Brain microvascular endothelial cell (primary cell): ENCODE measurements around the gene MAGI1.
A peak's percentile ranks its signal among the peaks of the same experiment; 100 is the strongest.
"Not testable (repeated sequence)": the region's sequence is repeated elsewhere in the genome, so short reads cannot be mapped to it uniquely, and the experiment has no call there.

Source experiments
- DNase-seq: peaks from one replicate; pipeline ENCODE4 v3.0.0-alpha.2; 2020
- H3K27ac ChIP-seq: fragments of 250-450 bp; sonication (Bioruptor Pico); 2 replicates; pipeline ENCODE4 v1.5.1; 2020; ENCODE audit warnings: mild to moderate bottlenecking, moderate library complexity
- H3K27me3 ChIP-seq: fragments of 250-450 bp; sonication (Bioruptor Pico); replicated peaks from 2 replicates; pipeline ENCODE4 v1.5.1; 2020; ENCODE audit warnings: mild to moderate bottlenecking
- H3K36me3 ChIP-seq: fragments of 250-450 bp; sonication (Bioruptor Pico); replicated peaks from 2 replicates; pipeline ENCODE4 v1.5.1; 2020; ENCODE audit warnings: mild to moderate bottlenecking
- H3K4me3 ChIP-seq: 2 replicates; pipeline ENCODE4 v1.5.1; 2011; ENCODE audit warnings: low read depth, mild to moderate bottlenecking, control low read depth, low read length, moderate library complexity
- CTCF ChIP-seq: IDR thresholded peaks from 2 replicates; pipeline ENCODE4 v1.5.1; 2011; ENCODE audit warnings: low read depth, mild to moderate bottlenecking, moderate library complexity, low read length, control low read depth, inconsistent platforms; ENCODE audit errors: missing control alignments
- in situ Hi-C: cut with HindIII; loops from 2 replicates; pipeline ENCODE4 v1.10.0; 2017; ENCODE audit warnings: low sequenced_read_pairs, low pct_ligation_motif_present

Gene MAGI1

GRCh38 chr3:65521032-65521431 lies 517.7 kb downstream of the MAGI1 start:
- DNase-seq, result no peak
- in situ Hi-C loops, result no loop called here
- H3K4me3 ChIP-seq, result no peak overlapping the region
- H3K27me3 ChIP-seq, result no peaks in the 10 kb centered on the region
- TF ChIP-seq CTCF, result no peak
- no peaks in the 10 kb centered on the region for H3K36me3 ChIP-seq
- H3K27ac ChIP-seq, result no peak overlapping the region

GRCh38 chr3:65516998-65517397 lies 521.7 kb downstream of the MAGI1 start:
- TF ChIP-seq CTCF, result no peak
- no peak for DNase-seq
- in situ Hi-C loops, result no loop called here

GRCh38 chr3:65514317-65514716 lies 524.4 kb downstream of the MAGI1 start:
- H3K4me3 ChIP-seq, DNase-seq, H3K27ac ChIP-seq, in situ Hi-C loops, H3K27me3 ChIP-seq, H3K36me3 ChIP-seq: not testable (repeated sequence)

More at GRCh38 chr3:65516998-65517397, 521.7 kb downstream of the MAGI1 start:
- Histone ChIP-seq H3K27ac (no peak overlapping the region), H3K4me3 (no peak overlapping the region), H3K27me3 (no peaks in the 10 kb centered on the region), H3K36me3 (no peaks in the 10 kb centered on the region)

GRCh38 chr3:65509423-65509794 lies 529.3 kb downstream of the MAGI1 start:
- H3K4me3 ChIP-seq, result peak overlapping the region; percentile 9
- H3K36me3 ChIP-seq, in situ Hi-C loops, H3K27ac ChIP-seq, H3K27me3 ChIP-seq, DNase-seq: not testable (repeated sequence)

GRCh38 chr3:65508750-65509422 lies 529.8 kb downstream of the MAGI1 start:
- in situ Hi-C loops, result no loop called here
- no peak for TF ChIP-seq CTCF
- DNase-seq, result no peak
- Histone ChIP-seq H3K4me3 (peak overlapping the region; percentile 9), H3K27me3 (no peaks in the 10 kb centered on the region), H3K27ac (no peak overlapping the region), H3K36me3 (no peaks in the 10 kb centered on the region)

GRCh38 chr3:65507437-65507836 lies 531.3 kb downstream of the MAGI1 start:
- H3K27me3 ChIP-seq, result no peaks in the 10 kb centered on the region
- in situ Hi-C loops, result no loop called here
- H3K27ac ChIP-seq, result no peak overlapping the region
- no peak overlapping the region for H3K4me3 ChIP-seq
- no peak for TF ChIP-seq CTCF
- no peaks in the 10 kb centered on the region for H3K36me3 ChIP-seq
- no peak for DNase-seq

GRCh38 chr3:65503776-65504175 lies 534.9 kb downstream of the MAGI1 start:
- Histone ChIP-seq H3K27me3 (no peaks in the 10 kb centered on the region), H3K36me3 (no peaks in the 10 kb centered on the region), H3K27ac (no peak overlapping the region), H3K4me3 (no peak overlapping the region)
- in situ Hi-C loops, result no loop called here
- no peak for TF ChIP-seq CTCF
- no peak for DNase-seq
